GM18858 (cell line): ENCODE data around the gene LPCAT1.
"Not testable (repeated sequence)": the region's sequence is repeated elsewhere in the genome, so short reads cannot be mapped to it uniquely, and the experiment has no call there.

Source experiments
- ATAC-seq: cut with Tn5 transposase; IDR thresholded peaks from one replicate; pipeline ENCODE4 v1.9.1; 2021; ENCODE audit not compliant: unreplicated experiment

The LPCAT1 gene

GRCh38 chr5:1431021-1431811 lies 92.5 kb downstream of the LPCAT1 start:
- no peak for ATAC-seq

GRCh38 chr5:1430121-1430795 lies 93.5 kb downstream of the LPCAT1 start:
- ATAC-seq = no peak

GRCh38 chr5:1429496-1429895 lies 94.3 kb downstream of the LPCAT1 start:
- ATAC-seq = no peak

- no peak for ATAC-seq
These were observed 94.7 kb downstream of the LPCAT1 start for GRCh38 chr5:1429066-1429465.

- ATAC-seq = no peak
These were observed 95.7 kb downstream of the LPCAT1 start for GRCh38 chr5:1428107-1428506.

- no peak for ATAC-seq
These were observed 99.0 kb downstream of the LPCAT1 start for GRCh38 chr5:1424716-1425115.

GRCh38 chr5:1423901-1424603 lies 99.7 kb downstream of the LPCAT1 start:
- ATAC-seq = no peak

GRCh38 chr5:1422522-1422921 lies 101.2 kb downstream of the LPCAT1 start:
- ATAC-seq = not testable (repeated sequence)

- no peak for ATAC-seq
These were observed 102.0 kb downstream of the LPCAT1 start for GRCh38 chr5:1421521-1422341.

GRCh38 chr5:1420211-1421195 lies 103.3 kb downstream of the LPCAT1 start:
- ATAC-seq = no peak

GRCh38 chr5:1419476-1420210 lies 104.1 kb downstream of the LPCAT1 start:
- ATAC-seq = no peak

- no peak for ATAC-seq
These were observed 104.9 kb downstream of the LPCAT1 start for GRCh38 chr5:1418921-1419280.

- ATAC-seq = no peak
These were observed 105.4 kb downstream of the LPCAT1 start for GRCh38 chr5:1418238-1418920.

GRCh38 chr5:1417586-1418225 lies 106.1 kb downstream of the LPCAT1 start:
- no peak for ATAC-seq

- ATAC-seq = no peak
These were observed 106.8 kb downstream of the LPCAT1 start for GRCh38 chr5:1416856-1417469.

- ATAC-seq = no peak
These were observed 108.0 kb downstream of the LPCAT1 start for GRCh38 chr5:1415626-1416360.

- no peak for ATAC-seq
These were observed 108.7 kb downstream of the LPCAT1 start for GRCh38 chr5:1415059-1415425.
